Measurements from ENCODE around the gene ATAD1. TPM values are rescaled to one million over a fixed set of nuclear protein-coding genes. Genes with fewer than 3 reads are reported as not detected.

Gene ATAD1
- total and polyA plus RNA-seq, 2 of the 4 experiments (the other 2 are of a cell fraction) = 12.7 to 21.9 TPM

DNA sequence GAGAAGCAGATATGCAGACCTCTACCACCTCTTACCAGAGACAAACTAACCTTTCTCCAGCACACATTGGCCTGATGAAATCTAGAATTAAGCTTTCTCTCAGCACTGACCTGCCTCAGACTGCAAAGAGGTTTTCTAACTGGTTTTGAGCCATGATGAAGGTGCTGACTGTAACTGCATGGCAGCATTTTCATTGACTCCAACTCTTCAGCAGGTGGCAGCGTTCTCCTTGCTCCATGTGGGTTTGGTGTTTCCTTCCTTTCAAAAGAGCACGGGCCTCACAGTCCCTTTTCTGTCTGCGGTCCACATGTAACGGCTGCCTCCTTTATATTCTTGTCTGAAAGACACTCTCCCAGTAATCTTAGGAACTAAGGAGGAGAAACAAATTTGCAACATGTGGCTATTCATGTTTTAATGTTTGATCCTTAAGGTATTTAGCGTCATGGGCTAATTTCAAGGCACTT, 32.7 kb upstream of the ATAD1 start:
- in situ Hi-C loops (cut with MboI; ENCODE audit: low sequenced_read_pairs) = no loop called here
- Histone ChIP-seq H2AK5ac (ENCODE audit: low read depth, low read length) (no peak overlapping the region), H3K4ac (ENCODE audit: low read depth, low read length) (no peak overlapping the region), H3K27me3 (ENCODE audit: control insufficient read depth, insufficient read depth, low read length) (no peaks in the 10 kb centered on the region), H2AFZ (replicated peaks; ENCODE audit: low read length, poor library complexity) (peak overlapping the region; percentile 9), H3K23ac (ENCODE audit: low read depth, low read length) (no peak overlapping the region), H3K4me3 (ENCODE audit: insufficient read depth, low read depth, low read length) (no peak overlapping the region), H4K20me1 (ENCODE audit: insufficient read depth, low read length) (no peaks in the 10 kb centered on the region), H2BK15ac (ENCODE audit: low read depth, low read length) (no peak overlapping the region), H3K9me1 (ENCODE audit: insufficient read depth, low read length) (no peaks in the 10 kb centered on the region), H3K14ac (replicated peaks; ENCODE audit: low read depth, low read length) (no peak overlapping the region), H4K5ac (ENCODE audit: low read depth, low read length) (no peak overlapping the region), H3K27ac (ENCODE audit: insufficient read depth, low read length) (no peak overlapping the region), H2BK120ac (ENCODE audit: low read depth, low read length) (no peak overlapping the region), H3K18ac (ENCODE audit: low read depth, low read length) (no peak overlapping the region), H4K91ac (ENCODE audit: insufficient read depth, low read depth, low read length) (no peak overlapping the region), H3K79me1 (ENCODE audit: low read depth in 1 of 2, low read length in 2 of 2) (no peaks in the 10 kb centered on the region), H3K9me3 (ENCODE audit: control insufficient read depth, insufficient read depth, low read length) (no peaks in the 10 kb centered on the region), H3K4me2 (ENCODE audit: low read depth, low read length) (no peak overlapping the region), H3K4me1 (ENCODE audit: control insufficient read depth, insufficient read depth, low read length) (no peaks in the 10 kb centered on the region; the same call in 1 of the 2 replicates), H3K56ac (ENCODE audit: extremely low read depth, insufficient read depth, low read length) (no peak overlapping the region), H3K9ac (ENCODE audit: low read depth, low read length) (no peak overlapping the region), H2BK5ac (ENCODE audit: low read depth, low read length, poor library complexity, severe bottlenecking) (no peak overlapping the region), H2AK9ac (replicated peaks; ENCODE audit: low read depth, low read length, poor library complexity) (no peak overlapping the region), H2BK20ac (ENCODE audit: low read depth, low read length) (no peak overlapping the region), H4K8ac (ENCODE audit: low read depth in 2 of 2, low read length in 2 of 2) (no peak overlapping the region), H3K36me3 (ENCODE audit: control insufficient read depth, insufficient read depth, low read length) (no peaks in the 10 kb centered on the region)
- CTCF ChIA-PET = interaction anchor here (0.5 to 2.3 kb wide), 5 partner anchors 193 to 698 kb away, joined by 3 to 9 read pairs (median 3); no protein-coding TSS in a partner anchor
- dilution Hi-C loops (cut with HindIII; ENCODE audit: low sequenced_read_pairs, unreplicated experiment) = no loop called here
- POLR2A ChIA-PET (ENCODE audit: unreplicated experiment) = no interaction called here
- intact Hi-C loops (cut with micrococcal nuclease) = loop anchor here (1.0 kb wide), 1 partner anchor 539 kb away; no protein-coding TSS in a partner anchor
- no CpG with 5 or more reads among the region's 5 CpGs for WGBS, 2 experiments (ENCODE audit: extremely low coverage in 2 of 2, insufficient read length in 1 of 2)
- no TSS peak for BruUV-seq (replicated peaks)
- DNase-seq (peak; percentile 70), ATAC-seq (ENCODE audit: low read depth) (peak; percentile 81)
- TF ChIP-seq CHD1 (IDR thresholded peaks at IDR 0.05; ENCODE audit: low read depth, low read length) (no peak), MAZ (IDR thresholded peaks at IDR 0.05; ENCODE audit: borderline replicate concordance, low read depth, low read length) (no peak), FOS (IDR thresholded peaks at IDR 0.05; ENCODE audit: low read depth, low read length) (no peak), NFE2L2 (IDR thresholded peaks at IDR 0.05; ENCODE audit: low read depth, low read length) (no peak), RFX5 (IDR thresholded peaks at IDR 0.05; ENCODE audit: low read depth, low read length) (no peak), MAFK (IDR thresholded peaks at IDR 0.05; ENCODE audit: low read depth, low read length) (no peak; the same call in 1 of the 2 replicates), CEBPB (IDR thresholded peaks at IDR 0.05; ENCODE audit: low read depth, low read length) (no peak), BHLHE40 (IDR thresholded peaks at IDR 0.05; ENCODE audit: low read depth, low read length) (no peak; the same call in 1 of the 2 replicates), RCOR1 (IDR thresholded peaks at IDR 0.05; ENCODE audit: insufficient replicate concordance, low read length) (no peak), POLR2A (IDR thresholded peaks at IDR 0.05; ENCODE audit: low read depth, low read length) (no peak), SMC3 (IDR thresholded peaks at IDR 0.05; ENCODE audit: low read depth, low read length) (peak; percentile 85), MXI1 (IDR thresholded peaks at IDR 0.05; ENCODE audit: borderline replicate concordance, low read depth, low read length) (0 out of 2 replicates have a peak, but pooled peaks have one; percentile 35), RAD21 (IDR thresholded peaks at IDR 0.05; ENCODE audit: low read length) (peak; percentile 86)
- TF ChIP-seq, protein P1, sequence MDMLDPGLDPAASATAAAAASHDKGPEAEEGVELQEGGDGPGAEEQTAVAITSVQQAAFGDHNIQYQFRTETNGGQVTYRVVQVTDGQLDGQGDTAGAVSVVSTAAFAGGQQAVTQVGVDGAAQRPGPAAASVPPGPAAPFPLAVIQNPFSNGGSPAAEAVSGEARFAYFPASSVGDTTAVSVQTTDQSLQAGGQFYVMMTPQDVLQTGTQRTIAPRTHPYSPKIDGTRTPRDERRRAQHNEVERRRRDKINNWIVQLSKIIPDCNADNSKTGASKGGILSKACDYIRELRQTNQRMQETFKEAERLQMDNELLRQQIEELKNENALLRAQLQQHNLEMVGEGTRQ (IDR thresholded peaks at IDR 0.05; ENCODE audit: low read depth, low read length) = no peak
- TF ChIP-seq, protein P2, sequence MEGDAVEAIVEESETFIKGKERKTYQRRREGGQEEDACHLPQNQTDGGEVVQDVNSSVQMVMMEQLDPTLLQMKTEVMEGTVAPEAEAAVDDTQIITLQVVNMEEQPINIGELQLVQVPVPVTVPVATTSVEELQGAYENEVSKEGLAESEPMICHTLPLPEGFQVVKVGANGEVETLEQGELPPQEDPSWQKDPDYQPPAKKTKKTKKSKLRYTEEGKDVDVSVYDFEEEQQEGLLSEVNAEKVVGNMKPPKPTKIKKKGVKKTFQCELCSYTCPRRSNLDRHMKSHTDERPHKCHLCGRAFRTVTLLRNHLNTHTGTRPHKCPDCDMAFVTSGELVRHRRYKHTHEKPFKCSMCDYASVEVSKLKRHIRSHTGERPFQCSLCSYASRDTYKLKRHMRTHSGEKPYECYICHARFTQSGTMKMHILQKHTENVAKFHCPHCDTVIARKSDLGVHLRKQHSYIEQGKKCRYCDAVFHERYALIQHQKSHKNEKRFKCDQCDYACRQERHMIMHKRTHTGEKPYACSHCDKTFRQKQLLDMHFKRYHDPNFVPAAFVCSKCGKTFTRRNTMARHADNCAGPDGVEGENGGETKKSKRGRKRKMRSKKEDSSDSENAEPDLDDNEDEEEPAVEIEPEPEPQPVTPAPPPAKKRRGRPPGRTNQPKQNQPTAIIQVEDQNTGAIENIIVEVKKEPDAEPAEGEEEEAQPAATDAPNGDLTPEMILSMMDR (conservative IDR thresholded peaks at IDR 0.05; ENCODE audit: low read depth, low read length) = peak; percentile 71
- TF ChIP-seq, protein P3, sequence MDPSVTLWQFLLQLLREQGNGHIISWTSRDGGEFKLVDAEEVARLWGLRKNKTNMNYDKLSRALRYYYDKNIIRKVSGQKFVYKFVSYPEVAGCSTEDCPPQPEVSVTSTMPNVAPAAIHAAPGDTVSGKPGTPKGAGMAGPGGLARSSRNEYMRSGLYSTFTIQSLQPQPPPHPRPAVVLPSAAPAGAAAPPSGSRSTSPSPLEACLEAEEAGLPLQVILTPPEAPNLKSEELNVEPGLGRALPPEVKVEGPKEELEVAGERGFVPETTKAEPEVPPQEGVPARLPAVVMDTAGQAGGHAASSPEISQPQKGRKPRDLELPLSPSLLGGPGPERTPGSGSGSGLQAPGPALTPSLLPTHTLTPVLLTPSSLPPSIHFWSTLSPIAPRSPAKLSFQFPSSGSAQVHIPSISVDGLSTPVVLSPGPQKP (IDR thresholded peaks at IDR 0.05; ENCODE audit: borderline replicate concordance, low read depth, low read length) = no peak

All from IMR-90 (cell line).